HepG2 (cell line): ENCODE measurements around the gene PCSK7. TPM values are rescaled to one million over a fixed set of nuclear protein-coding genes. Genes with fewer than 3 reads are reported as not detected.

ENCODE experiments used
- ATAC-seq: fragments of 200-7000 bp; cut with Tn5 transposase; 3 replicates; pipeline ENCODE4 v1.9.1; 2020; ENCODE audit warnings: mild to moderate bottlenecking, moderate library complexity
- BruUV-seq: library from RNA; stranded (reverse); fragments of 400-500 nt; replicated peaks from 2 replicates; lab custom pipeline; 2021; lab: Mats Ljungman, UMichigan
- CTCF ChIA-PET: fragments of 300-600 bp; formaldehyde crosslinking; extraction: SDS; loops from one replicate; lab custom pipeline; 2021; ENCODE audit warnings: low total read pairs, inconsistent platforms, low intra/inter-chr PET ratio; lab: Yijun Ruan, JAX
- POLR2A ChIA-PET: fragments of 350-600 bp; sonication (Branson Sonifier 250); formaldehyde crosslinking; loops from one replicate; lab custom pipeline; 2020; ENCODE audit warnings: antibody characterized with exemption, inconsistent platforms; lab: Yijun Ruan, JAX
- DNase-seq: peaks from one replicate; pipeline ENCODE4 v3.0.0-alpha.2; 2015; ENCODE audit warnings: low spot score
- FAIRE-seq: peaks from 3 replicates; lab custom pipeline; 2011; peaks lifted over from hg19 to GRCh38; lab: Jason Lieb, UNC
- H2AFZ ChIP-seq: one replicate; pipeline ENCODE4 v1.6.1; 2011; ENCODE audit warnings: low read length, inconsistent platforms
- H3K27ac ChIP-seq: fragments of 300-600 bp; 3 replicates; pipeline ENCODE4 v1.8.0; 2011; ENCODE audit warnings: mixed run types, mild to moderate bottlenecking, mixed read lengths, low read length, inconsistent platforms; ENCODE audit not compliant: insufficient read depth; ENCODE audit errors: extremely low read length
- H3K27me3 ChIP-seq, 2 experiments: fragments of 200-600 bp in 1 of 2; 2 replicates in 1 of 2; 3 replicates in 1 of 2; pipeline versions ENCODE4 v1.6.0 to v1.8.0; 2011; ENCODE audit warnings: low read length in 2 of 2, mild to moderate bottlenecking in 2 of 2, moderate library complexity in 2 of 2, inconsistent platforms in 1 of 2; ENCODE audit not compliant: insufficient read depth in 2 of 2, control insufficient read depth in 1 of 2
- H3K36me3 ChIP-seq, 2 experiments: fragments of 200-600 bp in 1 of 2; replicated peaks in 1 of 2; 2 replicates in 1 of 2; 3 replicates in 1 of 2; pipeline versions ENCODE4 v1.5.1 to v1.8.0; 2011; ENCODE audit warnings: low read length in 2 of 2, inconsistent platforms in 1 of 2; ENCODE audit not compliant: insufficient read depth in 2 of 2, control insufficient read depth in 1 of 2
- H3K4me1 ChIP-seq: 2 replicates; pipeline ENCODE4 v1.5.1; 2012; ENCODE audit warnings: low read length, inconsistent platforms; ENCODE audit not compliant: insufficient read depth
- H3K4me2 ChIP-seq: 2 replicates; pipeline ENCODE4 v1.6.0; 2011; ENCODE audit warnings: low read depth, low read length, inconsistent platforms
- H3K4me3 ChIP-seq, 3 experiments: fragments of 200-600 bp in 1 of 3; sonication (generic), shearing (Covaris generic) in 1 of 3; replicated peaks in 1 of 3; 2 replicates each; pipeline ENCODE4 v1.5.1; 2011 to 2016; ENCODE audit warnings: low read length in 3 of 3, inconsistent platforms in 2 of 3, low read depth in 2 of 3, mild to moderate bottlenecking in 2 of 3, control low read depth in 1 of 3, mixed read lengths in 1 of 3; ENCODE audit not compliant: insufficient read depth in 1 of 3
- H3K79me2 ChIP-seq: one replicate; pipeline ENCODE4 v1.6.1; 2011; ENCODE audit warnings: low read length, inconsistent platforms; ENCODE audit not compliant: insufficient read depth
- H3K9ac ChIP-seq: 2 replicates; pipeline ENCODE4 v1.6.0; 2011; ENCODE audit warnings: mild to moderate bottlenecking, low read depth, low read length, inconsistent platforms; ENCODE audit not compliant: insufficient read depth
- H3K9me3 ChIP-seq: 2 replicates; pipeline ENCODE4 v1.5.1; 2012; ENCODE audit warnings: mild to moderate bottlenecking, low read length
- H4K20me1 ChIP-seq: 2 replicates; pipeline ENCODE4 v1.6.0; 2011; ENCODE audit warnings: inconsistent platforms, mild to moderate bottlenecking, low read length, moderate library complexity; ENCODE audit not compliant: insufficient read depth
- GLI4 ChIP-seq: sonication (generic); formaldehyde crosslinking; IDR thresholded peaks from 2 replicates; pipeline ENCODE4 v1.5.1; 2020; ENCODE audit warnings: missing genetic modification reagents, mild to moderate bottlenecking, moderate library complexity, borderline replicate concordance
- KLF15 ChIP-seq: sonication (generic); formaldehyde crosslinking; IDR thresholded peaks from 2 replicates; pipeline ENCODE4 v1.8.1; 2023; ENCODE audit warnings: borderline replicate concordance, mild to moderate bottlenecking, inconsistent platforms, missing genetic modification reagents, mixed read lengths
- NFIB ChIP-seq: sonication (generic); formaldehyde crosslinking; IDR thresholded peaks from 2 replicates; pipeline ENCODE4 v1.9.0; 2021; ENCODE audit warnings: missing genetic modification reagents, mild to moderate bottlenecking, borderline replicate concordance
- RNF219 ChIP-seq: sonication (generic); formaldehyde crosslinking; IDR thresholded peaks from 2 replicates; pipeline ENCODE4 v1.5.0; 2020; ENCODE audit warnings: mild to moderate bottlenecking, missing genetic modification reagents
- XRCC5 ChIP-seq: fragments of 200-400 bp; formaldehyde crosslinking; optimal IDR thresholded peaks from 2 replicates; pipeline ENCODE3; 2017; ENCODE audit warnings: mild to moderate bottlenecking, low read length
- WGBS: methylation state at CpG from one replicate; pipeline ENCODE4 v1.1.6; 2017; ENCODE audit warnings: low lambda C conversion rate; 5-methylcytosine and 5-hydroxymethylcytosine counted together
- in situ Hi-C: cut with HindIII; loops from 2 replicates; pipeline ENCODE4 v1.10.0; 2017; ENCODE audit warnings: low pct_unique_long_range_greater_than_20kb; ENCODE audit not compliant: extremely low pct_ligation_motif_present
- intact Hi-C: fragments of 100-400 bp; cut with micrococcal nuclease; formaldehyde crosslinking; loops from one replicate; pipeline ENCODE4 v1.10.0; 2022; ENCODE audit not compliant: unreplicated experiment
- polyA plus RNA-seq, 8 experiments: library from polyadenylated mRNA; depleted of rRNA in 3 of 8; stranded (reverse) in 7 of 8; unstranded in 1 of 8; fragments of >200 nt; fragmentation: Illumina TruSeq in 4 of 8; extraction: Trizol in 4 of 8; gene quantifications; 2 replicates each; pipeline versions ENCODE4 v1.2.1 to v1.2.3, GENCODE V29; 2011 to 2016; ENCODE audit warnings: low read depth in 4 of 8, missing spikeins in 1 of 8, mixed read lengths in 1 of 8; ENCODE audit not compliant: insufficient read depth in 1 of 8
- total RNA-seq, 5 experiments: library from RNA; depleted of rRNA; stranded (reverse); fragments of >200 nt; fragmentation: Illumina TruSeq; extraction: Trizol; gene quantifications; 2 replicates each; pipeline ENCODE4 v1.2.3, GENCODE V29; 2016; ENCODE audit warnings: low read depth in 1 of 5
- TF ChIP-seq, protein P1 (sequence below): sonication (generic); formaldehyde crosslinking; IDR thresholded peaks from one replicate; pipeline ENCODE4 v1.5.1; 2020; ENCODE audit warnings: mild to moderate bottlenecking, missing genetic modification reagents; ENCODE audit errors: not compliant biosample characterization
- TF ChIP-seq, protein P2 (sequence below): sonication (generic); formaldehyde crosslinking; IDR thresholded peaks from 2 replicates; pipeline ENCODE4 v1.4.0; 2020; ENCODE audit warnings: mild to moderate bottlenecking, missing genetic modification reagents, borderline replicate concordance

The PCSK7 gene
- total and polyA plus RNA-seq, 2 of the 13 experiments (the other 11 are each of a cell fraction or from before 2014, with no cell fraction given), result 13.4 to 13.8 TPM

GRCh38 chr11:117187799-117188481 lies 43.9 kb downstream of the PCSK7 start:
- Histone ChIP-seq H3K4me1 (peaks cover 20% of the 10 kb centered on the region), H3K4me2 (no peak overlapping the region), H3K79me2 (no peaks in the 10 kb centered on the region), H3K36me3 (peaks cover 8 to 21% of the 10 kb centered on the region in 2 experiments; a peak in 4 of 5 replicates), H3K27ac (no peak overlapping the region), H3K9me3 (no peaks in the 10 kb centered on the region), H3K4me3 (no peak overlapping the region), H3K9ac (no peak overlapping the region), H4K20me1 (no peaks in the 10 kb centered on the region), H2AFZ (no peak overlapping the region), H3K27me3 (no peaks in the 10 kb centered on the region)
- BruUV-seq, result no TSS peak
- intact Hi-C loops, result no loop called here
- ChIA-PET POLR2A (no interaction called here), CTCF (no interaction called here)
- ATAC-seq (no peak), DNase-seq (no peak), FAIRE-seq (no peak)
- in situ Hi-C loops, result no loop called here
- WGBS, result 98% methylated on average over 11 of the region's 16 CpGs
- TF ChIP-seq XRCC5 (no peak), NFIB (CRISPR knock-in tag) (no peak), RNF219 (no peak), KLF15 (CRISPR knock-in tag) (no peak), GLI4 (CRISPR knock-in tag) (no peak)
- TF ChIP-seq, protein P1, sequence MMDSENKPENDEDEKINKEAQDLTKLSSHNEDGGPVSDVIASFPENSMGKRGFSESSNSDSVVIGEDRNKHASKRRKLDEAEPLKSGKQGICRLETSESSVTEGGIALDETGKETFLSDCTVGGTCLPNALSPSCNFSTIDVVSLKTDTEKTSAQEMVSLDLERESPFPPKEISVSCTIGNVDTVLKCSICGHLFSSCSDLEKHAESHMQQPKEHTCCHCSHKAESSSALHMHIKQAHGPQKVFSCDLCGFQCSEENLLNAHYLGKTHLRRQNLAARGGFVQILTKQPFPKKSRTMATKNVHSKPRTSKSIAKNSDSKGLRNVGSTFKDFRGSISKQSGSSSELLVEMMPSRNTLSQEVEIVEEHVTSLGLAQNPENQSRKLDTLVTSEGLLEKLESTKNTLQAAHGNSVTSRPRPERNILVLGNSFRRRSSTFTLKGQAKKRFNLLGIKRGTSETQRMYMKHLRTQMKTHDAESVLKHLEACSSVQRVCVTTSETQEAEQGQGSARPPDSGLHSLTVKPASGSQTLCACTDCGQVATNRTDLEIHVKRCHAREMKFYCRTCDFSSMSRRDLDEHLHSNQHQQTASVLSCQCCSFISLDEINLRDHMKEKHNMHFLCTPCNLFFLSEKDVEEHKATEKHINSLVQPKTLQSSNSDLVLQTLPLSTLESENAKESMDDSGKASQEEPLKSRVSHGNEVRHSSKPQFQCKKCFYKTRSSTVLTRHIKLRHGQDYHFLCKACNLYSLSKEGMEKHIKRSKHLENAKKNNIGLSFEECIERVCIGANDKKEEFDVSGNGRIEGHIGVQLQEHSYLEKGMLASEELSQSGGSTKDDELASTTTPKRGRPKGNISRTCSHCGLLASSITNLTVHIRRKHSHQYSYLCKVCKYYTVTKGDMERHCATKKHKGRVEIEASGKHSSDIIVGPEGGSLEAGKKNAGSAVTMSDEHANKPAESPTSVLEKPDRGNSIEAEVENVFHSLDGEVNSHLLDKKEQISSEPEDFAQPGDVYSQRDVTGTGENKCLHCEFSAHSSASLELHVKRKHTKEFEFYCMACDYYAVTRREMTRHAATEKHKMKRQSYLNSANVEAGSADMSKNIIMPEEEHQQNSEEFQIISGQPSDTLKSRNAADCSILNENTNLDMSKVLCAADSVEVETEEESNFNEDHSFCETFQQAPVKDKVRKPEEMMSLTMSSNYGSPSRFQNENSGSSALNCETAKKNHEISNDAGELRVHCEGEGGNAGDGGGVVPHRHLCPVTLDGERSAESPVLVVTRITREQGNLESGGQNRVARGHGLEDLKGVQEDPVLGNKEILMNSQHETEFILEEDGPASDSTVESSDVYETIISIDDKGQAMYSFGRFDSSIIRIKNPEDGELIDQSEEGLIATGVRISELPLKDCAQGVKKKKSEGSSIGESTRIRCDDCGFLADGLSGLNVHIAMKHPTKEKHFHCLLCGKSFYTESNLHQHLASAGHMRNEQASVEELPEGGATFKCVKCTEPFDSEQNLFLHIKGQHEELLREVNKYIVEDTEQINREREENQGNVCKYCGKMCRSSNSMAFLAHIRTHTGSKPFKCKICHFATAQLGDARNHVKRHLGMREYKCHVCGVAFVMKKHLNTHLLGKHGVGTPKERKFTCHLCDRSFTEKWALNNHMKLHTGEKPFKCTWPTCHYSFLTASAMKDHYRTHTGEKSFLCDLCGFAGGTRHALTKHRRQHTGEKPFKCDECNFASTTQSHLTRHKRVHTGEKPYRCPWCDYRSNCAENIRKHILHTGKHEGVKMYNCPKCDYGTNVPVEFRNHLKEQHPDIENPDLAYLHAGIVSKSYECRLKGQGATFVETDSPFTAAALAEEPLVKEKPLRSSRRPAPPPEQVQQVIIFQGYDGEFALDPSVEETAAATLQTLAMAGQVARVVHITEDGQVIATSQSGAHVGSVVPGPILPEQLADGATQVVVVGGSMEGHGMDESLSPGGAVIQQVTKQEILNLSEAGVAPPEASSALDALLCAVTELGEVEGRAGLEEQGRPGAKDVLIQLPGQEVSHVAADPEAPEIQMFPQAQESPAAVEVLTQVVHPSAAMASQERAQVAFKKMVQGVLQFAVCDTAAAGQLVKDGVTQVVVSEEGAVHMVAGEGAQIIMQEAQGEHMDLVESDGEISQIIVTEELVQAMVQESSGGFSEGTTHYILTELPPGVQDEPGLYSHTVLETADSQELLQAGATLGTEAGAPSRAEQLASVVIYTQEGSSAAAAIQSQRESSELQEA, result no peak
- TF ChIP-seq, protein P2, sequence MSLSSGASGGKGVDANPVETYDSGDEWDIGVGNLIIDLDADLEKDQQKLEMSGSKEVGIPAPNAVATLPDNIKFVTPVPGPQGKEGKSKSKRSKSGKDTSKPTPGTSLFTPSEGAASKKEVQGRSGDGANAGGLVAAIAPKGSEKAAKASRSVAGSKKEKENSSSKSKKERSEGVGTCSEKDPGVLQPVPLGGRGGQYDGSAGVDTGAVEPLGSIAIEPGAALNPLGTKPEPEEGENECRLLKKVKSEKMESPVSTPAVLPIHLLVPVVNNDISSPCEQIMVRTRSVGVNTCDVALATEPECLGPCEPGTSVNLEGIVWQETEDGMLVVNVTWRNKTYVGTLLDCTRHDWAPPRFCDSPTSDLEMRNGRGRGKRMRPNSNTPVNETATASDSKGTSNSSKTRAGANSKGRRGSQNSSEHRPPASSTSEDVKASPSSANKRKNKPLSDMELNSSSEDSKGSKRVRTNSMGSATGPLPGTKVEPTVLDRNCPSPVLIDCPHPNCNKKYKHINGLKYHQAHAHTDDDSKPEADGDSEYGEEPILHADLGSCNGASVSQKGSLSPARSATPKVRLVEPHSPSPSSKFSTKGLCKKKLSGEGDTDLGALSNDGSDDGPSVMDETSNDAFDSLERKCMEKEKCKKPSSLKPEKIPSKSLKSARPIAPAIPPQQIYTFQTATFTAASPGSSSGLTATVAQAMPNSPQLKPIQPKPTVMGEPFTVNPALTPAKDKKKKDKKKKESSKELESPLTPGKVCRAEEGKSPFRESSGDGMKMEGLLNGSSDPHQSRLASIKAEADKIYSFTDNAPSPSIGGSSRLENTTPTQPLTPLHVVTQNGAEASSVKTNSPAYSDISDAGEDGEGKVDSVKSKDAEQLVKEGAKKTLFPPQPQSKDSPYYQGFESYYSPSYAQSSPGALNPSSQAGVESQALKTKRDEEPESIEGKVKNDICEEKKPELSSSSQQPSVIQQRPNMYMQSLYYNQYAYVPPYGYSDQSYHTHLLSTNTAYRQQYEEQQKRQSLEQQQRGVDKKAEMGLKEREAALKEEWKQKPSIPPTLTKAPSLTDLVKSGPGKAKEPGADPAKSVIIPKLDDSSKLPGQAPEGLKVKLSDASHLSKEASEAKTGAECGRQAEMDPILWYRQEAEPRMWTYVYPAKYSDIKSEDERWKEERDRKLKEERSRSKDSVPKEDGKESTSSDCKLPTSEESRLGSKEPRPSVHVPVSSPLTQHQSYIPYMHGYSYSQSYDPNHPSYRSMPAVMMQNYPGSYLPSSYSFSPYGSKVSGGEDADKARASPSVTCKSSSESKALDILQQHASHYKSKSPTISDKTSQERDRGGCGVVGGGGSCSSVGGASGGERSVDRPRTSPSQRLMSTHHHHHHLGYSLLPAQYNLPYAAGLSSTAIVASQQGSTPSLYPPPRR (CRISPR knock-in tag), result no peak
